Endothelial cell of umbilical vein (primary cell): ENCODE data around the gene OTC. TPM values are rescaled to one million over a fixed set of nuclear protein-coding genes. Genes with fewer than 3 reads are reported as not detected.

Experiments
- BruUV-seq: library from RNA; stranded (reverse); fragments of 400-500 nt; replicated peaks from 2 replicates; lab custom pipeline; 2021; lab: Mats Ljungman, UMichigan
- CTCF ChIA-PET: fragments of 300-600, 350-600 bp; sonication (Branson Sonifier 250); formaldehyde crosslinking; loops from one replicate; lab custom pipeline; 2021; ENCODE audit warnings: antibody characterized with exemption, inconsistent platforms; lab: Charles Lee
- POLR2A ChIA-PET: fragments of 300-600, 350-600 bp; sonication (Branson Sonifier 250); formaldehyde crosslinking; loops from one replicate; lab custom pipeline; 2021; ENCODE audit warnings: antibody characterized with exemption, inconsistent platforms; lab: Charles Lee
- DNase-seq: peaks from one replicate; pipeline ENCODE4 v3.0.0-alpha.2; 2011; ENCODE audit warnings: low read depth, low spot score
- FAIRE-seq: peaks from 2 replicates; lab custom pipeline; 2011; peaks lifted over from hg19 to GRCh38; lab: Jason Lieb, UNC
- H2AFZ ChIP-seq: 2 replicates; pipeline ENCODE4 v1.6.0; 2012; ENCODE audit warnings: low read depth, low read length, control low read depth, inconsistent platforms
- H3K27ac ChIP-seq: 2 replicates; pipeline ENCODE4 v1.5.1; 2011; ENCODE audit warnings: low read depth, mild to moderate bottlenecking, control low read depth, low read length, moderate library complexity; ENCODE audit not compliant: insufficient read depth
- H3K27me3 ChIP-seq, 2 experiments: 2 replicates each; pipeline versions ENCODE4 v1.6.0 to v1.6.1; 2011; ENCODE audit warnings: low read length in 2 of 2, mixed read lengths in 1 of 2; ENCODE audit not compliant: control insufficient read depth in 2 of 2, insufficient read depth in 2 of 2
- H3K36me3 ChIP-seq, 2 experiments: 2 replicates in 1 of 2; 3 replicates in 1 of 2; pipeline ENCODE4 v1.5.1; 2011; ENCODE audit warnings: low read length in 2 of 2, mild to moderate bottlenecking in 1 of 2, moderate library complexity in 1 of 2; ENCODE audit not compliant: control insufficient read depth in 2 of 2, insufficient read depth in 2 of 2; ENCODE audit errors: extremely low read depth in 1 of 2
- H3K4me1 ChIP-seq: 3 replicates; pipeline ENCODE4 v1.5.1; 2011; ENCODE audit warnings: mild to moderate bottlenecking, low read length; ENCODE audit not compliant: control insufficient read depth, insufficient read depth; ENCODE audit errors: extremely low read depth
- H3K4me2 ChIP-seq: 2 replicates; pipeline ENCODE4 v1.6.1; 2011; ENCODE audit warnings: low read length, control low read depth, mixed read lengths; ENCODE audit not compliant: insufficient read depth
- H3K4me3 ChIP-seq, 3 experiments: fragments of 200-600 bp in 1 of 3; sonication (generic), shearing (Covaris generic) in 1 of 3; replicated peaks in 1 of 3; 2 replicates each; pipeline ENCODE4 v1.5.1; 2011 to 2016; ENCODE audit warnings: control low read depth in 3 of 3, low read length in 3 of 3, mild to moderate bottlenecking in 2 of 3, inconsistent platforms in 1 of 3, low read depth in 1 of 3, moderate library complexity in 1 of 3; ENCODE audit not compliant: insufficient read depth in 1 of 3
- H3K79me2 ChIP-seq: 2 replicates; pipeline ENCODE4 v1.6.0; 2012; ENCODE audit warnings: low read length, inconsistent platforms; ENCODE audit not compliant: control insufficient read depth, insufficient read depth
- H3K9ac ChIP-seq: replicated peaks from 2 replicates; pipeline ENCODE3; 2011; ENCODE audit warnings: low read length, control low read depth; ENCODE audit not compliant: insufficient read depth; ENCODE audit errors: extremely low read depth
- H3K9me1 ChIP-seq: replicated peaks from 3 replicates; pipeline ENCODE4 v1.6.0; 2011; ENCODE audit warnings: mild to moderate bottlenecking, low read length; ENCODE audit not compliant: control insufficient read depth, insufficient read depth; ENCODE audit errors: extremely low read depth
- H3K9me3 ChIP-seq: replicated peaks from 2 replicates; pipeline ENCODE4 v1.5.1; 2012; ENCODE audit warnings: low read length, inconsistent platforms; ENCODE audit not compliant: control insufficient read depth, insufficient read depth
- H4K20me1 ChIP-seq: replicated peaks from 2 replicates; pipeline ENCODE3; 2011; ENCODE audit warnings: mild to moderate bottlenecking, low read length; ENCODE audit not compliant: control insufficient read depth, insufficient read depth; ENCODE audit errors: extremely low read depth
- CTCF ChIP-seq, 2 donors: IDR thresholded peaks; 1 replicate in 1 of 2; 2 replicates in 1 of 2; pipeline ENCODE4 v1.5.1; 2011; ENCODE audit warnings: low read length in 2 of 2, mild to moderate bottlenecking in 2 of 2, moderate library complexity in 2 of 2, control low read depth in 1 of 2, inconsistent platforms in 1 of 2, low read depth in 1 of 2; ENCODE audit not compliant: insufficient read depth in 1 of 2; ENCODE audit errors: extremely low read depth in 1 of 2
- EZH2 ChIP-seq: IDR thresholded peaks from 2 replicates; pipeline ENCODE4 v1.6.1; 2012; ENCODE audit warnings: borderline replicate concordance, low read depth, mild to moderate bottlenecking, moderate library complexity, low read length, inconsistent platforms; ENCODE audit not compliant: severe bottlenecking
- FOS ChIP-seq: IDR thresholded peaks from 2 replicates; pipeline ENCODE4 v1.6.1; 2011; ENCODE audit warnings: mild to moderate bottlenecking, low read length, moderate library complexity, borderline replicate concordance; ENCODE audit not compliant: insufficient read depth
- GATA2 ChIP-seq: IDR thresholded peaks from 2 replicates; pipeline ENCODE4 v1.7.0; 2011; ENCODE audit warnings: low read depth, mild to moderate bottlenecking, moderate library complexity, mixed read lengths, low read length; ENCODE audit not compliant: insufficient read length, insufficient read depth
- JUN ChIP-seq: IDR thresholded peaks from 2 replicates; pipeline ENCODE4 v1.6.1; 2011; ENCODE audit warnings: borderline replicate concordance, low read depth; ENCODE audit not compliant: insufficient read length, insufficient read depth
- MAX ChIP-seq: IDR thresholded peaks from 2 replicates; pipeline ENCODE4 v1.6.1; 2011; ENCODE audit not compliant: insufficient read depth, insufficient read length
- MYC ChIP-seq: IDR thresholded peaks from one replicate; pipeline ENCODE4 v1.6.1; 2011; ENCODE audit warnings: mild to moderate bottlenecking, low read depth, low read length
- POLR2A ChIP-seq: IDR thresholded peaks from 2 replicates; pipeline ENCODE4 v1.6.1; 2012; ENCODE audit warnings: low read depth, mild to moderate bottlenecking, control low read depth, low read length
- POLR2AphosphoS5 ChIP-seq: IDR thresholded peaks from 2 replicates; pipeline ENCODE4 v1.6.1; 2012; ENCODE audit warnings: low read depth, mild to moderate bottlenecking, control low read depth, low read length, moderate library complexity; ENCODE audit not compliant: insufficient read depth
- dilution Hi-C: fragments of 300-500 bp; cut with MboI; formaldehyde crosslinking; loops from one replicate; pipeline ENCODE4 v1.15.0; 2019; ENCODE audit warnings: low sequenced_read_pairs; ENCODE audit not compliant: extremely low pct_ligation_motif_present
- intact Hi-C: fragments of 100-400 bp; cut with micrococcal nuclease; formaldehyde crosslinking; loops from one replicate; pipeline ENCODE4 v1.10.0; 2022
- polyA plus RNA-seq, 4 experiments: library from polyadenylated mRNA; depleted of rRNA in 3 of 4; stranded (reverse) in 3 of 4; unstranded in 1 of 4; fragments of >200 nt; gene quantifications; 2 replicates each; pipeline versions ENCODE4 v1.2.1 to v1.2.3, GENCODE V29; 2011 to 2012; ENCODE audit warnings: missing spikeins in 1 of 4
- total RNA-seq: library from RNA; stranded (reverse); gene quantifications from 2 replicates; pipeline ENCODE4 v1.2.3, GENCODE V29; 2021

The OTC gene
- total and polyA plus RNA-seq, 2 donors (not counting 3 experiments of a cell fraction or from before 2014, with no cell fraction given) = not detected

- Histone ChIP-seq H3K27ac (no peak overlapping the region), H3K9ac (no peak overlapping the region), H4K20me1 (no peaks in the 10 kb centered on the region), H3K9me3 (no peaks in the 10 kb centered on the region), H3K4me3 (no peak overlapping the region), H3K27me3 (no peaks in the 10 kb centered on the region), H3K79me2 (no peaks in the 10 kb centered on the region), H3K36me3 (no peaks in the 10 kb centered on the region), H2AFZ (no peak overlapping the region), H3K4me1 (peaks cover 11% of the 10 kb centered on the region), H3K4me2 (no peak overlapping the region), H3K9me1 (no peaks in the 10 kb centered on the region)
- POLR2A ChIA-PET = no interaction called here
- TF ChIP-seq CTCF (IDR thresholded peaks at IDR 0.05; ENCODE audit: extremely low read depth in 1 of 2, insufficient read depth in 1 of 2, low read depth in 1 of 2, low read length in 2 of 2) (no peak), MYC (no peak), GATA2 (no peak), MAX (no peak), POLR2A (no peak), FOS (no peak), JUN (no peak), POLR2AphosphoS5 (no peak), EZH2 (no peak)
- intact Hi-C loops = loop anchor here (10.0 kb wide), 1 partner anchor 292 kb away; no protein-coding TSS in a partner anchor
- DNase-seq (no peak), FAIRE-seq (no peak)
- dilution Hi-C loops = no loop called here
- BruUV-seq = no TSS peak
- CTCF ChIA-PET = no interaction called here
Observed at GRCh38 chrX:38332505-38332904, 19.9 kb upstream of the OTC start.
